Fibroblast of the aortic adventitia (primary cell): Measurements from ENCODE around the gene MED16. TPM values are rescaled to one million over a fixed set of nuclear protein-coding genes. Genes with fewer than 3 reads are reported as not detected.
A peak's percentile ranks its signal among the peaks of the same experiment; 100 is the strongest.
"Not testable (repeated sequence)": the region's sequence is repeated elsewhere in the genome, so short reads cannot be mapped to it uniquely, and the experiment has no call there.

ENCODE experiments used
- DNase-seq: peaks from one replicate; pipeline ENCODE4 v3.0.0-alpha.2; 2010; ENCODE audit warnings: low read depth
- H3K4me3 ChIP-seq: 2 replicates; pipeline ENCODE4 v1.5.1; 2011; ENCODE audit warnings: low read depth, mild to moderate bottlenecking, control low read depth, low read length, moderate library complexity
- CTCF ChIP-seq: IDR thresholded peaks from 2 replicates; pipeline ENCODE4 v1.5.1; 2011; ENCODE audit warnings: mild to moderate bottlenecking, low read length, control low read depth, inconsistent platforms; ENCODE audit not compliant: insufficient read depth
- small RNA-seq: library from RNA; depleted of rRNA; stranded (forward); fragments of <200 nt; gene quantifications from one replicate; pipeline ENCODE3, GENCODE V24; 2012
- total RNA-seq: library from RNA; depleted of rRNA; stranded (reverse); fragments of >200 nt; gene quantifications from 2 replicates; pipeline ENCODE4 v1.2.3, GENCODE V29; 2012; ENCODE audit warnings: low replicate concordance

MED16 gene
- total RNA-seq, 1 donor: 24.5 TPM

DNA sequence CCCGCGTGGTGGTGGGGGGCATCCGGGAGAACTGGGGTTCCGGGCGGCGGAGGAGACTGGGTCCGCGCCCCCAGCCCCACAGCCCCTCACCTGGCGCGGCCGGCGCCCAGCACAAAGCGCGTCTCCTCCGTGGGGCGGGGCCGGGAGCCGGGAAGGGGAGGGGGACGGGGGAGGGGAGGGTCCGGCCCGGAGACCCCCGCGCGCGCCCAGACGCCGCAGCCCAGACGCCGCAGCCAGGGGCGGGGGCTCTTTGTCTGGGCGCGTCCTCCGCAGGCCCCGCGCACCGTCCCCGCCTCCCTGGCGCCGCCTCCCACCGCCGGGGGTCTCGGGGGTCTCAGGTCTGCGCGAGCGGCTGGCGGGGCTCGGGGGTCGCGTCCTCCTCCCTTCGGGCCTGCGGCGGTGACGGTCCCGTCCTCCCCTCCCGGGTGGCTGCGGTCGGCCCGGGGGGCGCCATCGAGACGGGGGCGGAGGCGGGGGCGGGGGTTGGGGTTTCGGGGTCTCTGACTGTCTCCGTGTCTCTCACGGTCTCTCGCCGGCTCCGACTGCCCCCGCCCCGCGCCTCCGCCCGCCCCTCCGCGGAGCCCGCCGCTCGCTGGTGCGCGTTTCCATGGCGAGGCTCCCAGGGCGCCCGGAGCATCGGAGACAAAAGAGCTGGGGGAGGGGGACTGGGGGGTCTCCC, 71.0 kb downstream of the MED16 start, which contains the start of gene PLPPR3:
Gene PLPPR3, minus strand, starts transcription at position 131 of the 679 bp plus-strand sequence. CDS start 396 bp downstream, outside the sequence.
- no peak for DNase-seq
- TF ChIP-seq CTCF: no peak
- H3K4me3 ChIP-seq: peak within 1 kb of the TSS; percentile 13

- no peak for DNase-seq
- TF ChIP-seq CTCF: no peak
- peak overlapping the region; percentile 13 for H3K4me3 ChIP-seq
Measured at GRCh38 chr19:821231-821824, 71.7 kb downstream of the MED16 start.

DNA sequence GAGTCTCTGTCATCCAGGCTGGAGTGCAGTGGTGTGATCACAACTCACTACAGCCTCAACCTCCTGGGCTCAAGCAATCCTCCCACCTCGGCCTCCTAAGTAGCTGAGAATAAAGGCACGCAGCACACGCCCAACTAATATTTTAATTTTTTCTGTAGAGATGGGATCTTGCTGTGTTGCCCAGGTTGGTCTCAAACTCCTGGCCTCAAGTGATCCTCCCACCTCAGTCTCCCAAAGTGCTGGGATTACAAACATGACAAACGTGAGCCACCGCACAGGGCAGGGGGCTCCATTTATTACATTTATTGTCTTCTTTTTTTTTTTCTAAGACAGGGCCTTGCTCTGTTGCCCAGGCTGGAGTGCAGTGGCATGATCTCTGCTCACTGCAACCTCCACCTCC, 72.8 kb downstream of the MED16 start:
- not testable (repeated sequence) for DNase-seq, H3K4me3 ChIP-seq

Small RNA genes lying within 50 kb of the gene (small RNA-seq; reads per million reads assigned to genes)
- gene RNU6-9: 2.9 reads per million, percentile 80 among the genes with 10 or more reads in this experiment

Other genes starting within 250 kb of the MED16 start
- gene RNF126, start 230.0 kb downstream of the MED16 start, total RNA-seq: 24.5 and 28.9 TPM in 2 replicates
- gene FSTL3, start 216.8 kb downstream of the MED16 start, total RNA-seq: 14.8 and 148 TPM in 2 replicates
- gene PRSS57, start 197.7 kb downstream of the MED16 start, total RNA-seq: not detected in 2 replicates
- 5.7 and 198 TPM in 2 replicates for gene PALM, start 184.3 kb downstream of the MED16 start, total RNA-seq
- gene MISP, start 142.1 kb downstream of the MED16 start, total RNA-seq: 0.09 TPM in 1 of 2 replicates, not detected in the other
- 30.9 and 121 TPM in 2 replicates for gene PTBP1, start 95.7 kb downstream of the MED16 start, total RNA-seq
- 0.18 and 0.33 TPM in 2 replicates for gene PLPPR3, start 71.2 kb downstream of the MED16 start, total RNA-seq
- gene AZU1, start 65.3 kb downstream of the MED16 start, total RNA-seq: not detected in 2 replicates
- not detected in 2 replicates for gene PRTN3, start 52.2 kb downstream of the MED16 start, total RNA-seq
- 0.09 and 2.9 TPM in 2 replicates for gene ELANE, start 40.9 kb downstream of the MED16 start, total RNA-seq
- 25.8 and 161 TPM in 2 replicates for gene CFD, start 33.5 kb downstream of the MED16 start, total RNA-seq
- gene RNU6-9, start 297 bp upstream of the MED16 start, total RNA-seq: not detected in 2 replicates
- gene R3HDM4, start 20.0 kb upstream of the MED16 start, total RNA-seq: 8.4 and 25.8 TPM in 2 replicates
- not detected in 2 replicates for gene KISS1R, start 24.1 kb upstream of the MED16 start, total RNA-seq
- gene ARID3A, start 32.8 kb upstream of the MED16 start, total RNA-seq: 3.7 and 11.2 TPM in 2 replicates
- 16.5 and 45.0 TPM in 2 replicates for gene WDR18, start 91.2 kb upstream of the MED16 start, total RNA-seq
- gene GRIN3B, start 107.2 kb upstream of the MED16 start, total RNA-seq: 0.45 and 0.74 TPM in 2 replicates
- gene TMEM259, start 127.9 kb upstream of the MED16 start, total RNA-seq: 44.7 and 49.9 TPM in 2 replicates
- gene RNU6-2, start 128.3 kb upstream of the MED16 start, total RNA-seq: not detected in 2 replicates
- 96.0 and 101 TPM in 2 replicates for gene CNN2, start 133.4 kb upstream of the MED16 start, total RNA-seq
- 3.5 and 21.6 TPM in 2 replicates for gene ABCA7, start 146.9 kb upstream of the MED16 start, total RNA-seq
- 0.18 TPM in 1 of 2 replicates, not detected in the other for gene ARHGAP45, start 174.0 kb upstream of the MED16 start, total RNA-seq
- gene POLR2E, start 202.2 kb upstream of the MED16 start, total RNA-seq: 27.7 and 91.2 TPM in 2 replicates
- 156 and 288 TPM in 2 replicates for gene GPX4, start 210.8 kb upstream of the MED16 start, total RNA-seq